Fibroblast of lung (primary cell): Measurements from ENCODE around the gene NUDT22. TPM values are rescaled to one million over a fixed set of nuclear protein-coding genes. Genes with fewer than 3 reads are reported as not detected.
A peak's percentile ranks its signal among the peaks of the same experiment; 100 is the strongest.

Experiments used
- DNase-seq, 2 donors: peaks; one replicate each; pipeline versions ENCODE4 v3.0.0 to v3.0.0-alpha.2; 2010; ENCODE audit warnings: low read depth in 2 of 2
- H2AFZ ChIP-seq: 2 replicates; pipeline ENCODE4 v1.5.1; 2012; ENCODE audit warnings: low read length, control low read depth, inconsistent platforms
- H3K27ac ChIP-seq: 2 replicates; pipeline ENCODE4 v1.5.1; 2011; ENCODE audit warnings: low read length, control low read depth; ENCODE audit not compliant: insufficient read depth
- H3K27me3 ChIP-seq: 2 replicates; pipeline ENCODE4 v1.5.1; 2011; ENCODE audit warnings: mild to moderate bottlenecking, low read length; ENCODE audit not compliant: control insufficient read depth, insufficient read depth
- H3K36me3 ChIP-seq: 2 replicates; pipeline ENCODE4 v1.5.1; 2011; ENCODE audit warnings: low read length; ENCODE audit not compliant: control insufficient read depth, insufficient read depth
- H3K4me1 ChIP-seq: 2 replicates; pipeline ENCODE4 v1.5.1; 2011; ENCODE audit warnings: low read length; ENCODE audit not compliant: control insufficient read depth, insufficient read depth; ENCODE audit errors: extremely low read depth
- H3K4me2 ChIP-seq: 2 replicates; pipeline ENCODE4 v1.5.1; 2011; ENCODE audit warnings: low read length, control low read depth; ENCODE audit not compliant: insufficient read depth; ENCODE audit errors: extremely low read depth
- H3K4me3 ChIP-seq, 4 experiments: fragments of 200-600 bp in 1 of 4; sonication (generic) in 1 of 4; replicated peaks in 1 of 4; 2 replicates each; pipeline ENCODE4 v1.5.1; 2011 to 2016; ENCODE audit warnings: low read length in 4 of 4, low read depth in 3 of 4, mild to moderate bottlenecking in 3 of 4, control low read depth in 2 of 4, inconsistent platforms in 1 of 4, mixed read lengths in 1 of 4; ENCODE audit not compliant: insufficient read depth in 1 of 4; ENCODE audit errors: control extremely low read depth in 1 of 4
- H3K79me2 ChIP-seq: 2 replicates; pipeline ENCODE4 v1.5.1; 2012; ENCODE audit warnings: mild to moderate bottlenecking, low read length, inconsistent platforms; ENCODE audit not compliant: control insufficient read depth, insufficient read depth
- H3K9ac ChIP-seq: 2 replicates; pipeline ENCODE4 v1.5.1; 2011; ENCODE audit warnings: mild to moderate bottlenecking, low read length, control low read depth; ENCODE audit not compliant: insufficient read depth
- H3K9me3 ChIP-seq: 2 replicates; pipeline ENCODE4 v1.5.1; 2012; ENCODE audit warnings: low read depth, low read length; ENCODE audit not compliant: control insufficient read depth, insufficient read depth
- H4K20me1 ChIP-seq: 2 replicates; pipeline ENCODE4 v1.5.1; 2011; ENCODE audit warnings: low read length; ENCODE audit not compliant: control insufficient read depth, insufficient read depth; ENCODE audit errors: extremely low read depth
- CTCF ChIP-seq, 2 donors: IDR thresholded peaks in 1 of 2; conservative IDR thresholded peaks in 1 of 2; 1 replicate in 1 of 2; 2 replicates in 1 of 2; pipeline ENCODE4 v1.5.1; 2011 to 2012; ENCODE audit warnings: low read length in 2 of 2, control low read depth in 1 of 2, inconsistent platforms in 1 of 2, low read depth in 1 of 2, mild to moderate bottlenecking in 1 of 2
- EZH2 ChIP-seq: IDR thresholded peaks from 2 replicates; pipeline ENCODE4 v1.5.1; 2012; ENCODE audit warnings: low read length, control low read depth, mild to moderate bottlenecking; ENCODE audit errors: missing control alignments
- polyA plus RNA-seq, 2 donors: library from polyadenylated mRNA; depleted of rRNA in 1 of 2; stranded (reverse) in 1 of 2; unstranded in 1 of 2; fragments of >200 nt; gene quantifications; 2 replicates each; pipeline ENCODE4 v1.2.1, GENCODE V29; 2011 to 2012; ENCODE audit warnings: missing spikeins in 1 of 2
- total RNA-seq: library from RNA; depleted of rRNA; stranded (reverse); fragments of >200 nt; gene quantifications from 2 replicates; pipeline ENCODE4 v1.2.1, GENCODE V29; 2014

NUDT22 gene
- total and polyA plus RNA-seq, 2 donors (not counting 1 experiment from before 2014, with no cell fraction given) = 18.5 to 71.5 TPM

GRCh38 chr11:64208086-64208795 lies 17.8 kb upstream of the NUDT22 start:
- Histone ChIP-seq H3K9ac (peak overlapping the region; percentile 63), H3K4me2 (no peak overlapping the region), H3K27me3 (no peaks in the 10 kb centered on the region), H4K20me1 (no peaks in the 10 kb centered on the region), H3K79me2 (no peaks in the 10 kb centered on the region), H2AFZ (no peak overlapping the region), H3K9me3 (no peaks in the 10 kb centered on the region), H3K4me1 (peaks cover 18% of the 10 kb centered on the region), H3K27ac (peak overlapping the region; percentile 89), H3K36me3 (peaks cover 22% of the 10 kb centered on the region), H3K4me3 (peak overlapping the region in 1 of 4 experiments; percentile 16)
- no peak for DNase-seq
- TF ChIP-seq EZH2 (no peak), CTCF (conservative IDR thresholded peaks at IDR 0.05 in 1 of 2, IDR thresholded peaks at IDR 0.05 in 1 of 2; ENCODE audit: low read depth in 1 of 2, low read length in 2 of 2) (no peak)

- H3K9me3 ChIP-seq = no peaks in the 10 kb centered on the region
- H3K4me2 ChIP-seq = no peak overlapping the region
- H3K27ac ChIP-seq = no peak overlapping the region
- DNase-seq = no peak
- no peaks in the 10 kb centered on the region for H4K20me1 ChIP-seq
- H3K9ac ChIP-seq = no peak overlapping the region
- no peak overlapping the region for H2AFZ ChIP-seq
- H3K4me1 ChIP-seq = peaks cover 18% of the 10 kb centered on the region
- H3K79me2 ChIP-seq = no peaks in the 10 kb centered on the region
- H3K36me3 ChIP-seq = peaks cover 15% of the 10 kb centered on the region
- no peaks in the 10 kb centered on the region for H3K27me3 ChIP-seq
- H3K4me3 ChIP-seq = no peak overlapping the region
- TF ChIP-seq EZH2 = no peak
- no peak for TF ChIP-seq CTCF (conservative IDR thresholded peaks at IDR 0.05 in 1 of 2, IDR thresholded peaks at IDR 0.05 in 1 of 2; ENCODE audit: low read depth in 1 of 2, low read length in 2 of 2)
Measured at GRCh38 chr11:64208796-64209562, 17.1 kb upstream of the NUDT22 start.

- Histone ChIP-seq H3K79me2 (no peaks in the 10 kb centered on the region), H3K9ac (no peak overlapping the region), H3K9me3 (no peaks in the 10 kb centered on the region), H2AFZ (no peak overlapping the region), H4K20me1 (no peaks in the 10 kb centered on the region), H3K4me2 (no peak overlapping the region), H3K27ac (no peak overlapping the region), H3K36me3 (peaks cover 13% of the 10 kb centered on the region), H3K27me3 (no peaks in the 10 kb centered on the region), H3K4me1 (peaks cover 15% of the 10 kb centered on the region), H3K4me3 (no peak overlapping the region)
- TF ChIP-seq CTCF (conservative IDR thresholded peaks at IDR 0.05 in 1 of 2, IDR thresholded peaks at IDR 0.05 in 1 of 2; ENCODE audit: low read depth in 1 of 2, low read length in 2 of 2) (no peak), EZH2 (no peak)
- DNase-seq = no peak
Measured at GRCh38 chr11:64209563-64209843, 16.6 kb upstream of the NUDT22 start.
